ENCODE results near the gene TPM1.

GRCh38 chr15:63091679-63092446 lies 49.3 kb downstream of the TPM1 start:
- TF ChIP-seq STAT6 (CRISPR knock-in tag; conservative IDR thresholded peaks at IDR 0.05; ENCODE audit: low read depth) (no peak), CTCF (IDR thresholded peaks at IDR 0.05) (no peak), FOXJ3 (CRISPR knock-in tag; IDR thresholded peaks at IDR 0.05; ENCODE audit: borderline replicate concordance) (no peak), ZNF263 (CRISPR knock-in tag; IDR thresholded peaks at IDR 0.05; ENCODE audit: low read depth) (no peak), JUN (CRISPR knock-in tag; IDR thresholded peaks at IDR 0.05) (no peak), ESRRA (CRISPR knock-in tag; IDR thresholded peaks at IDR 0.05; ENCODE audit: borderline replicate concordance) (no peak), NR1H2 (CRISPR knock-in tag; IDR thresholded peaks at IDR 0.05) (no peak), SP1 (CRISPR knock-in tag; conservative IDR thresholded peaks at IDR 0.05) (no peak), ZNF317 (CRISPR knock-in tag; IDR thresholded peaks at IDR 0.05; ENCODE audit: borderline replicate concordance, low read depth) (no peak), CBFB (CRISPR knock-in tag; IDR thresholded peaks at IDR 0.05; ENCODE audit: low read depth) (no peak)
